GM23248 (cell line): ENCODE measurements around the gene EIF4A3.

ENCODE experiments used
- EZH2 ChIP-seq: fragments of 200-600 bp; sonication (generic); IDR thresholded peaks from 2 replicates; pipeline ENCODE4 v1.6.1; 2018; ENCODE audit warnings: antibody characterized with exemption, mild to moderate bottlenecking; ENCODE audit not compliant: insufficient read depth, poor library complexity, severe bottlenecking
- EZH2phosphoT487 ChIP-seq: fragments of 200-600 bp; sonication (generic); IDR thresholded peaks from 2 replicates; pipeline ENCODE4 v1.6.1; 2018; ENCODE audit warnings: antibody characterized with exemption, moderate library complexity, mild to moderate bottlenecking, low read depth; ENCODE audit not compliant: insufficient read depth

GRCh38 chr17:80160536-80160935 lies 13.6 kb upstream of the EIF4A3 start:
- TF ChIP-seq EZH2phosphoT487 (no peak), EZH2 (no peak)
